HG02759 (cell line): ENCODE results near the gene PARK7.
"Not testable (repeated sequence)": the region's sequence is repeated elsewhere in the genome, so short reads cannot be mapped to it uniquely, and the experiment has no call there.

Experiments used
- ATAC-seq: cut with Tn5 transposase; IDR thresholded peaks from one replicate; pipeline ENCODE4 v1.9.1; 2021; ENCODE audit warnings: mild to moderate bottlenecking, moderate library complexity; ENCODE audit not compliant: unreplicated experiment

Gene PARK7

GRCh38 chr1:7942214-7942921 lies 19.1 kb upstream of the PARK7 start:
- no peak for ATAC-seq

- no peak for ATAC-seq
Measured at GRCh38 chr1:7943251-7943650, 18.3 kb upstream of the PARK7 start.

GRCh38 chr1:7948960-7949359 lies 12.6 kb upstream of the PARK7 start:
- no peak for ATAC-seq

- ATAC-seq: not testable (repeated sequence)
Measured at GRCh38 chr1:7952791-7953190, 8.7 kb upstream of the PARK7 start.

GRCh38 chr1:7953850-7954609 lies 7.5 kb upstream of the PARK7 start:
- peak; percentile 97 for ATAC-seq

- no peak for ATAC-seq
Measured at GRCh38 chr1:7954683-7955082, 6.8 kb upstream of the PARK7 start.

GRCh38 chr1:7956218-7957032 lies 5.1 kb upstream of the PARK7 start:
- ATAC-seq: no peak

- no peak for ATAC-seq
Measured at GRCh38 chr1:7960165-7960564, 1.3 kb upstream of the PARK7 start.

GRCh38 chr1:7960867-7961215 lies 670 bp upstream of the PARK7 start:
- ATAC-seq: no peak

- peak; percentile 8 for ATAC-seq
Measured at GRCh38 chr1:7962014-7962335, 464 bp downstream of the PARK7 start.

GRCh38 chr1:7962636-7963377 lies 1.3 kb downstream of the PARK7 start:
- ATAC-seq: no peak

- not testable (repeated sequence) for ATAC-seq
Measured at GRCh38 chr1:7963378-7963730, 1.8 kb downstream of the PARK7 start.

GRCh38 chr1:7963841-7964240 lies 2.3 kb downstream of the PARK7 start:
- not testable (repeated sequence) for ATAC-seq

GRCh38 chr1:7964476-7964875 lies 3.0 kb downstream of the PARK7 start:
- no peak for ATAC-seq

GRCh38 chr1:7967196-7967595 lies 5.7 kb downstream of the PARK7 start:
- no peak for ATAC-seq

GRCh38 chr1:7967651-7968050 lies 6.1 kb downstream of the PARK7 start:
- ATAC-seq: no peak

GRCh38 chr1:7970246-7970645 lies 8.7 kb downstream of the PARK7 start:
- no peak for ATAC-seq

GRCh38 chr1:7971024-7971423 lies 9.5 kb downstream of the PARK7 start:
- no peak for ATAC-seq

- no peak for ATAC-seq
Measured at GRCh38 chr1:7972285-7972684, 10.8 kb downstream of the PARK7 start.

- no peak for ATAC-seq
Measured at GRCh38 chr1:7973086-7973485, 11.6 kb downstream of the PARK7 start.

GRCh38 chr1:7975212-7975865 lies 13.8 kb downstream of the PARK7 start:
- ATAC-seq: no peak
